Activated CD8-positive, alpha-beta memory T cell treated with anti-CD3 and anti-CD28 coated beads for 48 hours (primary cell): ENCODE results near the gene RIPOR2.

Experiments
- DNase-seq, 3 experiments: peaks; one replicate each; pipeline ENCODE4 v3.0.0-alpha.2; 2020; ENCODE audit warnings: low read depth in 2 of 3, low spot score in 2 of 3

RIPOR2 gene, protein sequence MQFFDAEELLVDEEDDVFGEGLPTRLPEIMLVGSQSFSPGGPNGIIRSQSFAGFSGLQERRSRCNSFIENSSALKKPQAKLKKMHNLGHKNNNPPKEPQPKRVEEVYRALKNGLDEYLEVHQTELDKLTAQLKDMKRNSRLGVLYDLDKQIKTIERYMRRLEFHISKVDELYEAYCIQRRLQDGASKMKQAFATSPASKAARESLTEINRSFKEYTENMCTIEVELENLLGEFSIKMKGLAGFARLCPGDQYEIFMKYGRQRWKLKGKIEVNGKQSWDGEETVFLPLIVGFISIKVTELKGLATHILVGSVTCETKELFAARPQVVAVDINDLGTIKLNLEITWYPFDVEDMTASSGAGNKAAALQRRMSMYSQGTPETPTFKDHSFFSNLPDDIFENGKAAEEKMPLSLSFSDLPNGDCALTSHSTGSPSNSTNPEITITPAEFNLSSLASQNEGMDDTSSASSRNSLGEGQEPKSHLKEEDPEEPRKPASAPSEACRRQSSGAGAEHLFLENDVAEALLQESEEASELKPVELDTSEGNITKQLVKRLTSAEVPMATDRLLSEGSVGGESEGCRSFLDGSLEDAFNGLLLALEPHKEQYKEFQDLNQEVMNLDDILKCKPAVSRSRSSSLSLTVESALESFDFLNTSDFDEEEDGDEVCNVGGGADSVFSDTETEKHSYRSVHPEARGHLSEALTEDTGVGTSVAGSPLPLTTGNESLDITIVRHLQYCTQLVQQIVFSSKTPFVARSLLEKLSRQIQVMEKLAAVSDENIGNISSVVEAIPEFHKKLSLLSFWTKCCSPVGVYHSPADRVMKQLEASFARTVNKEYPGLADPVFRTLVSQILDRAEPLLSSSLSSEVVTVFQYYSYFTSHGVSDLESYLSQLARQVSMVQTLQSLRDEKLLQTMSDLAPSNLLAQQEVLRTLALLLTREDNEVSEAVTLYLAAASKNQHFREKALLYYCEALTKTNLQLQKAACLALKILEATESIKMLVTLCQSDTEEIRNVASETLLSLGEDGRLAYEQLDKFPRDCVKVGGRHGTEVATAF

GRCh38 chr6:24935366-24936152 is at the start of gene RIPOR2:
RIPOR2 (minus strand) TSS chr6:24935960; CDS start chr6:24935898, 62 bp downstream.
- peak in 1 of 3 experiments; percentile 57 for DNase-seq

DNA sequence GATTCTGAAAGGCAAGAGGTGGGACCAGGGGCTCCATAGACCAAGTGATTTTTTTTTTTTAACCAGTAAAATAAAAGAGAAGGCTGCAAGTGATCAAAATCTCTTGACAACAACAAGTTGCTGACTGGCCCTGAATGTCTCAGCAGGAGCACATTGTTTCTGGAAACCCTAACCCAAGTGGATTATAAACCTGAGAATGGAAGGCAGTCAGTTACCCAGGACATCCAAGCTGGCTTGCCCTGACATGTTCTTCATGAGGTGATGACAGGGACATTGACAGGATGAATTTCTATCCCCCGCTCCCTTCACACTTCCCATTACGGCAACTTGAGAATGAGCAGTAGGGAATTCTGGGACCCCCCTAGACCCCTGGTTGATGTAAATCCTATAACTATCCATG is 49.6 kb upstream of the RIPOR2 start:
- DNase-seq: no peak

GRCh38 chr6:24982231-24982630 is 46.5 kb upstream of the RIPOR2 start:
- no peak for DNase-seq

DNA sequence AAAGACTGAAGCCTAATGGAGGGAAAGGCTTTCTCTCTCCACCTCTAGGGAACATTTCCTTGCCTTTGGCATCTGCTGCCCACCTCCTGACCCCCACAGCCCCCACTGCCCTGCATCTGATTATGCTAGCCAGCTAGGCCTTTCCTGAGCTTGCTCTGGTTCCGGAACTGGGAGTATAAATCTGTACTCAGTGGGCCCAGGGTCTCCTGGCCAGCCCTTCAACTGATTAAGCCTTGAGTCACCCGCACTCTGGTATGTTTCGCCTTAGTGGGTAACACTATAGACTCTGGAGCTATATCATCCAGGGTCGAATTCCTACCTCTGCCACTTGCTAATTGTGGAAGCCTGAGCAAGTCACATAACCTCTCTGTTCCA is 45.6 kb upstream of the RIPOR2 start:
- no peak for DNase-seq

DNA sequence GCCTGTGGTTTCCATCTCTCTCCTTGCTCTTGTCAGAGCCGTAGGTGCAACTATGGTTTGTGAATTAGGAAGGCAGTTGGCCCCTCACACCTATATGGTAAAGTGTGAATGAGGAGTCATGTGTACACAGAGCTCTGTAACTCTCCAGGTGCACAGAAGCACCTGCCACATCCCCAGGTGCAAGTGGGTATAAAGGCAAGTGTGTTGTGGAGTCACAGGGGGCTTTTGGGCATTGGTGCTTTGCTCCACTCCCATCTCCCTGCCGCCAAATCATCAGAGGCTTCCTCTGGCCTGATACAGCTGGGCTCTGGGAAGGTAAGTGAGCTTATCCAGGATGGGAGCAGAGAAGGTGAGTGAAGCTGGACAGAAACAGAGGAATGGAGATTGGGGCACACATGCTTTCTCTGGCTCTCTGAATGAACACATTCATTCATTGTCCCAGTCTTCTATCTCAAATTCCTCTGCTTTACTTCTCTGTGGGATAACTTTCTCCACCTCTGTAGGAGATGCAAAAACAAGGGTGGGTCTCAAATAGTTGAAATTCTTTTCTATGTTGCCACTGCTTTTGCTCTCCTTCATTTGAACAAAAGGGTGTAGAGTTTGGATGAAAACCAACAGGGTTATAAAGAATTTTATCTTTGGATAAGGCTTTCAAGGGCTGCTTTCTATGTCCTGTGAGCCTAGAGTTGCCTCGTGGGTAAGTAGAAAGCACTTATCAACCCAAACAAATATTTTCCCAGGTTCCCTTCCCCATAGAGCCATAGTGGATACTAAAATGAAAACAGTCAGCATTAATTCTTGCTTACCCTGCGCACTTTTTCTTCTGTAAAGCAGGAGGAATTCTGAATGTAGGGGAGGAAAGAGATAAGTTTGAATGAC is 45.0 kb upstream of the RIPOR2 start:
- no peak for DNase-seq

- DNase-seq: no peak
Measured at GRCh38 chr6:24979176-24979575, 43.4 kb upstream of the RIPOR2 start.

- no peak for DNase-seq
Measured at GRCh38 chr6:24974182-24975171, 38.7 kb upstream of the RIPOR2 start.

DNA sequence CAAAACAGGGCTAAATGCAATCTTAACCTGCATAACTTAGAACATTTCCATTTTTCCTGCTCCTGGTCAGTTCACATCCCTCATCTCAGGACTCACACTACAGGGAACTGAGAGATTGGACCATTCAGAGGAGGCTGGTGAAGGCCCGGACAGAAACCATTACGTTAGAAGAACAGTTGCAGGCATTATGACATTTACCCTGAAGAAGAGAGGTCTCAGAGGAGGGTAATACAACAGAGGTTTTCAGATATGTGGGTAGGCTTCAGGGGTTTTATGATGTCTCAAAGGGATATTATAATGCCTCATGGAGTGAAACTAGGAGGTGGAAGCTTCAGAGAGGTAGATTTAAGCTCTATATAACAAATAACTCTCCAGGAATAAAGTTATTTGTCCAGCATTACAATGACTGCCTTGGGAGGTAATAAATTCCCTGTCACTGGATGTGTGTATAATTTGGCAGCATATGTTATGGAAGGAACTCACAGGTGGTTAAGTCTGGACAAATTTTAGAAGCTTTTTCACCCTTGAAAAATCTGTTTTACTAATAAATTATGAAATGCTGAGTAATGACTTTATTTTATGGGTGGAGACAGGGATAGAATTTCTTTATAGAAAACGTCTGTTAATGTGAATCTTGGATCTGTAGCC is 36.7 kb upstream of the RIPOR2 start:
- no peak for DNase-seq

- no peak for DNase-seq
Measured at GRCh38 chr6:24971067-24971466, 35.3 kb upstream of the RIPOR2 start.

DNA sequence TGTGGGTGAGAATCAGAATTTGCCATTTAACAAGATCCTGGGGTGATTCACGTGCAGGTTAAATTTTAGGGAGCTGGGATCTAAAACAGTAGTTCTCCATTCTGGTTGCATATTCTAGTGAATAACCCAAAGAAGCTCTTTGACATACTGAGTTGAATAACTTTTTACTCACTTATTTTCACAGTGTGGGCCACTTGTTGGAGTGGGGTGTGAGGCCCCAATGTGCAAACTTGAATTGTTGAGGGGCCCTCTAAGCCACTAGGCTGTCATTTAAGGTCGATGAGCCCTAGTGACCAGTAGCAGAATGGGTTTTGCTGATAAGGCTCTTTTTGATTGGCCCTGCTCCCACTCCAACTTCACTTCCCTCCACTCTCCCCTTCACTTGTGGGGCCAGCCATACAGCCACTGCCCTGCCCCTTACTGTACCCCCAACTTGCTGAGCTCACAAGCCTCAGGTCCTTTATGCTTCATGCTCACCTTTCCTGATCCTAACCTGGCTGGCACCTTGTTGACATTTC is 33.6 kb upstream of the RIPOR2 start:
- no peak for DNase-seq

DNA sequence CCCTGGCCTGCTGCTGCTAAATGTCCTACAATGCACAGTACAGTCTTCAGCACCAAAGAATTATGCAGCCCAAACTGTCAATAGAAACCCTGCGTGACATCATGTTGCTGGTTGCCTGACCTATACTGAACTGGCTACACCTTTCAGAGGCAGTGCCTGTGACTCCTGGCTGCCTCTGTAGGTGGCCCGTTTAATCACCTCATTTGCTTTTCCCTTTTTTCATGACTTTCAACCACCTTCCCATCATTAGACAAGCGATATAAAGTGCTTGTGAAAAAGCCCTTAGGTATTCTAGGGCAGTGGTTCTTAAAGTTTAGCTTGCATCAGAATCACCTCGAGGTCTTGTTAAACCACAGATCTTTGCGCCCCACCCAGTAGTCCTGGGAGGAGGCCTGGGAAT is 33.0 kb upstream of the RIPOR2 start:
- DNase-seq: no peak

DNA sequence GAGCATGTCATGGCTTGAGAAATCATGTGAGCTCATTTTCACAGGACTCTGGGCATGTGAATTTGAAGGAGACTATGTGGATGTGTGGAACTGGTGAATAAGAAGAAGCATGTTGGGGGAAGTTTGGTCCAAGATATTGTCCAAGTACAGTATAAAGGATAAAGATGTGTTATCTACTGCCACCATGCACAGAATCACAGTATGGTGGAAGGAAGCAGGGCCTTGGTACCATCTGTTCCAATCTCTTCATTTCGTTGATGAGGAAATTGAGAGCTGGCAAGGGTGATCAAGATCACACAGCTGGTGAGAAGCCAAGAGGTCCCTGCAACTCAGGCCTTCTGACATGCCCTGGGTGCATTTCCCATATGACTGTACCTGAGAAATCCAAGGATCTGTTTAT is 31.5 kb upstream of the RIPOR2 start:
- DNase-seq: no peak

DNA sequence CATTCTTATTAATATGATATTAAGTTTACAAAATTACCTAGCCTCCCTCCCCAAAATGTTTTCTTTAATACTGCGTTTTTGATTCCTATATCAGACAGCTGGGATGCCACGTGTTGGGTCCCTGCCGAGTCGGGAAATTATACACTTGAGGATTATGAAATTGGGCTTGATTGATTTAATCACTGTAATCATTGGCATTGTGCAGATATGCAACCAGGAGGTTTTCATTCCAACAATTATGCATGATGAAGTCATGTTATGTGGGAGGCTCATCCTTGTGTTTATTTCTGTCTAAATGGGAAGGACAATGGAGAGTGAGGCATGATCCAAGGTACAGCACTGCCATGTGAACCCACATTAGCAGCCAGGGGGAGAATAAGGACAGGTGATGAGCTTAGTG is 30.6 kb upstream of the RIPOR2 start:
- no peak for DNase-seq

DNA sequence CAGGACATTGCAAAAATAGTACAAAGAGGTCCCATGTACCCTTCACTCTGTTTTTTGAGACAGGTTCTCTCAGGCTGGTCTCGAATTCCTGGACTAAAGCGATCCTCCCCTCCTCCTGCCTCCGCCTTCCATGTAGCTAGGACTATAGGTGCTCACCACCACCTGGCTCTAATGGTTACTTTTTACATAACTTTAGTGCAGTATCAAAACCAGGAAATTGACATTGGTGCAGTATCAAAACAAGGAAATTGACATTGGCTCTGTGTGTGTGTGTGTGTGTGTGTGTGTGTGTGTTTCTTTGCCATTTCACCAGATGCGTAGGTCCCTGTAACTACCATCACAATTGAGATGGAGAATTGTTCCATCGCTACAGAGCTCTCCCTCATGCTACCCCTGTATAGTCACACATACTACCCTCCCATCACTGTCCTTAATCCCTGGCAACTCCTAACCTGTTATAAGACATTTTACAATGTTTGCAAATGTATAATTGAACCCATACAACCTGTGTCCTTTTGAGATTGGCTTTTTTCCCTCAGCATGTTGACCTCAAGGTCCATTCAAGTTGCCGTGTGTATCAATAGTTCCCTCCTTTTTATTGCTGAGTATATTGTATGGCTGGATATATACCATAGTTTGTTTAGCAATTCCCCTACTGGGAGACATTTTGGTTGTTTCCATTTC is 28.3 kb upstream of the RIPOR2 start:
- DNase-seq: no peak

GRCh38 chr6:24963339-24963738 is 27.6 kb upstream of the RIPOR2 start:
- DNase-seq: no peak

DNA sequence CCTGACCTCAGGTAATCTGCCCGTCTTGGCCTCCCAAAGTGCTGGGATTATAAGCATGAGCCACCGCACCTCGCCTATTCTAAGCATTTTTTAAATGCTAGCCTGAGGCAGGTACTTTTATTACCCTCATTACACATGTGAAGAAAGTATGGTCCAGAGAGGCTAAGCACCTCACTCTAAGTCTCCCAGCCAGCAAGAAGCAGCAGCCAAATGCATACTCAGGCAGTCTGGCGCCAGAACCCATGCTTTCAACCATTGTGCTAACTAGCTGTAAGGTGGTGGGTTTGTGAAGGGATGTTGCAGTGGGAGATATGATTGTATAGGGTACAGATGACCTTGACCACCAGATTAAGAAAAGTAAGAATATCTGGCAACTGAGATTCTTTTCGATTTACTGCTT is 26.1 kb upstream of the RIPOR2 start:
- no peak for DNase-seq

- no peak for DNase-seq
Measured at GRCh38 chr6:24960991-24961475, 25.3 kb upstream of the RIPOR2 start.

DNA sequence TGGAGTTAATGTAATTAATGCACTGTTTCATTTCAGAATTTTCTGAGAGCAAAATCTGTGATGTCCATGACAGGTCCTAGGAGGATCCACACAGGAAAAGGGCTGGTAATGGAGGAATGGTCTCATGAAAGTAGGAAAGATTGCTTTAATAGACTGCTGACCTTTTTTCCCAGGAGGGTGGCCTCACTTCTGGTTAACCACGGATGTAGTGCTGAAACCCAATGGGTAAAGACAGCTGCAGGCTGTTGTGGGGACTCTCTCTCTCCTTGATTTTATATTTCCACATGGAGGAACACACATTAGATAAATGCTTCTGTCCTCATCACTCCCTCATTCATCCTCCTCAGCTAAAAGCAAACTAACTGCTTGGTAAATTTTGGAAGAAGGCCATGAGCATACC is 23.6 kb upstream of the RIPOR2 start:
- DNase-seq: no peak
